Raji (cell line): ENCODE results near the gene TCN1.

Experiments
- POLR2A ChIP-seq: IDR thresholded peaks from 2 replicates; pipeline ENCODE4 v1.6.1; 2011; ENCODE audit warnings: low read depth, low read length, control low read depth; ENCODE audit not compliant: insufficient read depth

Gene TCN1

GRCh38 chr11:59866397-59866796 lies at the start of gene TCN1:
TSS of gene TCN1 (minus strand) at chr11:59866487. CDS start at chr11:59866470, 17 bp downstream.
- no peak for TF ChIP-seq POLR2A

- no peak for TF ChIP-seq POLR2A
Measured at GRCh38 chr11:59901306-59901705, 35.0 kb upstream of the TCN1 start.

- no peak for TF ChIP-seq POLR2A
Measured at GRCh38 chr11:59900366-59901126, 34.3 kb upstream of the TCN1 start.

- no peak for TF ChIP-seq POLR2A
Measured at GRCh38 chr11:59899532-59899931, 33.2 kb upstream of the TCN1 start.

- TF ChIP-seq POLR2A: no peak
Measured at GRCh38 chr11:59898650-59899049, 32.4 kb upstream of the TCN1 start.

GRCh38 chr11:59898046-59898445 lies 31.8 kb upstream of the TCN1 start:
- no peak for TF ChIP-seq POLR2A

- no peak for TF ChIP-seq POLR2A
Measured at GRCh38 chr11:59894616-59895015, 28.3 kb upstream of the TCN1 start.

GRCh38 chr11:59891781-59892181 lies 25.5 kb upstream of the TCN1 start:
- TF ChIP-seq POLR2A: no peak

- no peak for TF ChIP-seq POLR2A
Measured at GRCh38 chr11:59883597-59883996, 17.3 kb upstream of the TCN1 start.

GRCh38 chr11:59879567-59879966 lies 13.3 kb upstream of the TCN1 start:
- no peak for TF ChIP-seq POLR2A

- TF ChIP-seq POLR2A: no peak
Measured at GRCh38 chr11:59878575-59878974, 12.3 kb upstream of the TCN1 start, which contains the start of gene OOSP3. TSS of gene OOSP3 (plus strand) at chr11:59878782. CDS start at chr11:59878809, 27 bp downstream.

GRCh38 chr11:59877784-59878183 lies 11.5 kb upstream of the TCN1 start:
- TF ChIP-seq POLR2A: no peak

- no peak for TF ChIP-seq POLR2A
Measured at GRCh38 chr11:59877325-59877724, 11.0 kb upstream of the TCN1 start.

- no peak for TF ChIP-seq POLR2A
Measured at GRCh38 chr11:59875856-59876519, 9.7 kb upstream of the TCN1 start.

- no peak for TF ChIP-seq POLR2A
Measured at GRCh38 chr11:59872076-59872475, 5.8 kb upstream of the TCN1 start.

GRCh38 chr11:59867946-59868345 lies 1.7 kb upstream of the TCN1 start:
- TF ChIP-seq POLR2A: no peak

GRCh38 chr11:59866836-59867235 lies 549 bp upstream of the TCN1 start:
- TF ChIP-seq POLR2A: no peak

GRCh38 chr11:59865031-59865430 lies 1.3 kb downstream of the TCN1 start:
- no peak for TF ChIP-seq POLR2A
